Fibroblast of the aortic adventitia (primary cell): ENCODE data around the gene RARRES1. TPM values are rescaled to one million over a fixed set of nuclear protein-coding genes. Genes with fewer than 3 reads are reported as not detected.

ENCODE experiments used
- DNase-seq: peaks from one replicate; pipeline ENCODE4 v3.0.0-alpha.2; 2010; ENCODE audit warnings: low read depth
- H3K4me3 ChIP-seq: 2 replicates; pipeline ENCODE4 v1.5.1; 2011; ENCODE audit warnings: low read depth, mild to moderate bottlenecking, control low read depth, low read length, moderate library complexity
- total RNA-seq: library from RNA; depleted of rRNA; stranded (reverse); fragments of >200 nt; gene quantifications from 2 replicates; pipeline ENCODE4 v1.2.3, GENCODE V29; 2012; ENCODE audit warnings: low replicate concordance
- TF ChIP-seq, protein P1 (sequence below): IDR thresholded peaks from 2 replicates; pipeline ENCODE4 v1.5.1; 2011; ENCODE audit warnings: mild to moderate bottlenecking, low read length, control low read depth, inconsistent platforms; ENCODE audit not compliant: insufficient read depth

Gene RARRES1
- total RNA-seq, 1 donor, result 47.8 TPM

- no peak for DNase-seq
- H3K4me3 ChIP-seq, result no peak overlapping the region
- TF ChIP-seq, protein P1, sequence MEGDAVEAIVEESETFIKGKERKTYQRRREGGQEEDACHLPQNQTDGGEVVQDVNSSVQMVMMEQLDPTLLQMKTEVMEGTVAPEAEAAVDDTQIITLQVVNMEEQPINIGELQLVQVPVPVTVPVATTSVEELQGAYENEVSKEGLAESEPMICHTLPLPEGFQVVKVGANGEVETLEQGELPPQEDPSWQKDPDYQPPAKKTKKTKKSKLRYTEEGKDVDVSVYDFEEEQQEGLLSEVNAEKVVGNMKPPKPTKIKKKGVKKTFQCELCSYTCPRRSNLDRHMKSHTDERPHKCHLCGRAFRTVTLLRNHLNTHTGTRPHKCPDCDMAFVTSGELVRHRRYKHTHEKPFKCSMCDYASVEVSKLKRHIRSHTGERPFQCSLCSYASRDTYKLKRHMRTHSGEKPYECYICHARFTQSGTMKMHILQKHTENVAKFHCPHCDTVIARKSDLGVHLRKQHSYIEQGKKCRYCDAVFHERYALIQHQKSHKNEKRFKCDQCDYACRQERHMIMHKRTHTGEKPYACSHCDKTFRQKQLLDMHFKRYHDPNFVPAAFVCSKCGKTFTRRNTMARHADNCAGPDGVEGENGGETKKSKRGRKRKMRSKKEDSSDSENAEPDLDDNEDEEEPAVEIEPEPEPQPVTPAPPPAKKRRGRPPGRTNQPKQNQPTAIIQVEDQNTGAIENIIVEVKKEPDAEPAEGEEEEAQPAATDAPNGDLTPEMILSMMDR, result no peak
Observed at GRCh38 chr3:158663832-158664231, 68.4 kb downstream of the RARRES1 start.

DNA sequence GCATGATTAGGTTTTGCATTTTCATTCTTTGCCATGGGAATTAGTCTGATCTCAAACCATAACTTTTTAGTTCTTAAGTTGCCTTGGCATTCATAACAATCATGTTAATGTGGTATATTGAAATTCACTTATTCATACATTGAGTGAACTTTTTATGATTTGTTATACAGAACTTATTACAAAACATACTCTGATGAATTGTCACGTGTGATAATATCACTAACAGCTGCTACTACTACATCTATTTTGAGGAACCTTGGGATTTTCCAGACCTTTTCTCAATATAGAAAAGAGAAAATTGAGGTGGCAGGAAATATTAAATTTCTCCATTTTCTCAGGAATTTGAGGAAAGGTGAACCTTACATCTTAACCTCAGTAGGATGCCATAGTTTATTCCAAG is 69.0 kb downstream of the RARRES1 start:
- TF ChIP-seq, protein P1, result no peak
- no peak for DNase-seq
- no peak overlapping the region for H3K4me3 ChIP-seq

DNA sequence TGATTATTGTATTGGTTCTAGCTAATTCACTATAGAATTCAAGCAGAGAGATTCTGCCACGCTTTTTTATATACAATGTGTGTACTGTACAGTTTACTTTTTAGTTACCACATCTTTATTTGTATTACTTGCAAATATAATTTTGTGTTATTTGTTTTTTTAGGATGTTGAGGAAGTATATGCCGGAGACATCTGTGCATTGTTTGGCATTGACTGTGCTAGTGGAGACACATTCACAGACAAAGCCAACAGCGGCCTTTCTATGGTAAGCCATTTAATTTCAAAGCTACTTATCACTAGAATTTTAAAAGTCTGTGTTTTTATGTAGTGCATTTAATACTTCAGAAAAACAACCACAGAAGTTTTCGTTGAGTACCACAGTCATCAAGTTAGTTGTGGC is 71.5 kb downstream of the RARRES1 start:
- no peak overlapping the region for H3K4me3 ChIP-seq
- no peak for DNase-seq
- TF ChIP-seq, protein P1, result no peak

GRCh38 chr3:158659454-158660237 is 72.6 kb downstream of the RARRES1 start:
- TF ChIP-seq, protein P1, result peak; percentile 79
- no peak overlapping the region for H3K4me3 ChIP-seq
- DNase-seq, result peak; percentile 86

GRCh38 chr3:158658889-158659288 is 73.4 kb downstream of the RARRES1 start:
- DNase-seq, result no peak
- TF ChIP-seq, protein P1, result no peak
- H3K4me3 ChIP-seq, result no peak overlapping the region

DNA sequence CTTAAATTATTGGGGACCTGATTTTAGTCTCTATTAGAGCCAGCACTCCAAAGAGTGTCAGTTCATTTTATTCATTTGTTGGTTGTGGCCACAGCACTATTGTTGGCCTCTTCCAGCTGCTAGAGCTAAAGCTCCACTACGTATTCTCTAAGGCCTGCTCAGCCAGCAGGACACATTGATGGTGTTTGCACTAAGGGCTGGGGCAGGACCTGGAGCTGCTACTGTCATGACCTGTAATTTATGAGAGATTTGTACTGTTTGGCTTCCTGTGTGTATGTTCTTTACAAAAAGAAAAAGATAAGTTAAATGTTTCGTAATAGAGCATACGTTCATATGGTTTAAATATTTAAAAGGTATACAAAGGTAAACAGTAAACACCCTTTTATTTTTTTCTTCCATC is 79.8 kb downstream of the RARRES1 start:
- DNase-seq, result no peak
- H3K4me3 ChIP-seq, result no peak overlapping the region
- TF ChIP-seq, protein P1, result no peak

DNA sequence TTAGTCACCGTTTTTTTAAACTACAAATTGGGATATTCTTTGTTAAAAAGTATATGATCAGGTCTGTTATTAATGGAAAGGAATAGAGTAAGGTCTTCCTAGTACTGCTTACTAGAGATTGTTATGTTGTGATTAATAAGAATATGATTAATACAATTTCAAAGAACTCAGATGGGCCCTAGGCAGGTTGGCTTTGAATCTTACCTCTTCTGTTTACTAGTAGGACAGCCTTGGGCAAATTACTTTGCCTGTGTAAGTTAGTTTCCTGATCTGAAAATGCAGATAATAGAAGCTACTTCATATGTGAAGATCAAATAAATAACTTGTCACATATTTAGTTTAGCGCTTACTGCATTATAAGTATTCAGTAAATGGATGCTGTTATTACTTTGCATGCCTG is 81.1 kb downstream of the RARRES1 start:
- H3K4me3 ChIP-seq, result no peak overlapping the region
- no peak for DNase-seq
- TF ChIP-seq, protein P1, result no peak
